ENCODE data around the gene CRTAC1.

CRTAC1 gene

GRCh38 chr10:97932932-97933530 lies 97.4 kb downstream of the CRTAC1 start:
- H3K9me3 ChIP-seq (ENCODE audit: control insufficient read depth, low read depth, low read length): no peaks in the 10 kb centered on the region
- no peak overlapping the region for H3K4me3 ChIP-seq (ENCODE audit: low read length)
- H3K9ac ChIP-seq (ENCODE audit: low read length): no peak overlapping the region
- no peaks in the 10 kb centered on the region for H3K36me3 ChIP-seq (ENCODE audit: control insufficient read depth, low read depth, low read length)
- H3K4me1 ChIP-seq (ENCODE audit: control insufficient read depth, low read depth, low read length): no peaks in the 10 kb centered on the region
- no peak overlapping the region for H3K27ac ChIP-seq (ENCODE audit: low read length)
- H3K27me3 ChIP-seq (ENCODE audit: control insufficient read depth, insufficient read depth, low read length): no peaks in the 10 kb centered on the region

DNA sequence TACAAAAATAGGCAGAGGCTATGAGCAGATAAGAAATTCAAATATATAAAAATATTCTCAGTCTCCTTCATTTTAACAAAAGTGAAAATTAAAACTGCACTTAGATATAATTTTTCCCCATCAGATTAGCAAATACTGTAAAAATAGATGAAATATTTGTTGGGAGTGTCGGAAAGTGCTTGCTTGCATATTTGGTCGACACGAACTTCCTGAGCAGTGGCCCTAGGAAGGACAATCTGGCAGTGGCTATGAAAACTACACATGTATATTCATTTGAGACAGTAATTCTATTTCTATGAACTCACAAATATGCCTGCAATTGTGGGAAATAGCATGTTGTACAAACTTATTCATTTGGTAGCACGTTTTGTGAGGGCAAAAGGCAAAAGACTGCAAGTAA lies 99.4 kb downstream of the CRTAC1 start:
- Histone ChIP-seq H3K27ac (ENCODE audit: low read length) (no peak overlapping the region), H3K27me3 (ENCODE audit: control insufficient read depth, insufficient read depth, low read length) (no peaks in the 10 kb centered on the region), H3K4me3 (ENCODE audit: low read length) (no peak overlapping the region), H3K4me1 (ENCODE audit: control insufficient read depth, low read depth, low read length) (no peaks in the 10 kb centered on the region), H3K9me3 (ENCODE audit: control insufficient read depth, low read depth, low read length) (no peaks in the 10 kb centered on the region), H3K9ac (ENCODE audit: low read length) (no peak overlapping the region), H3K36me3 (ENCODE audit: control insufficient read depth, low read depth, low read length) (no peaks in the 10 kb centered on the region)

DNA sequence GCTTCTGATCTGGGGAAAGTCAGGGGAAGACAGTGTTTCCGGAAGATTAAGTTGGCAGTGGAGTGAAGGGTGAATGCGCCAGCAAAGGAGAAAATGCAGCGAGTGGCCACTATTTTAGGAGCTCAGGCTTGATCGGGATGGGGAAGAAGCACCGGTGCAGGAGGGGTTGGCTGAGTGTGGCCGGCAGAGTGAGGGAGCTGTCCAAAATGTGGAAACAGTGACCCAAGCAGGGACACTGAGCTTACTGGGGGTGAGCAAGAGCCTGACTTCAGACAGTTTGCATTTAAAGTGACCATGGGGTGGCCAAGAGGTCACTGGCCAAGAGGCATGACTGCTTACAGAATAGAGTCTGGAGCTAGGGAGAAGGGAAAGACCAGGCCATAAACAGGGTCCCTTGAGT lies 101.5 kb downstream of the CRTAC1 start:
- H3K36me3 ChIP-seq (ENCODE audit: control insufficient read depth, low read depth, low read length): no peaks in the 10 kb centered on the region
- H3K4me1 ChIP-seq (ENCODE audit: control insufficient read depth, low read depth, low read length): no peaks in the 10 kb centered on the region
- H3K4me3 ChIP-seq (ENCODE audit: low read length): no peak overlapping the region
- H3K9ac ChIP-seq (ENCODE audit: low read length): no peak overlapping the region
- no peaks in the 10 kb centered on the region for H3K27me3 ChIP-seq (ENCODE audit: control insufficient read depth, insufficient read depth, low read length)
- H3K9me3 ChIP-seq (ENCODE audit: control insufficient read depth, low read depth, low read length): no peaks in the 10 kb centered on the region
- no peak overlapping the region for H3K27ac ChIP-seq (ENCODE audit: low read length)

GRCh38 chr10:97927622-97928021 lies 102.8 kb downstream of the CRTAC1 start:
- Histone ChIP-seq H3K27ac (ENCODE audit: low read length) (no peak overlapping the region), H3K4me3 (ENCODE audit: low read length) (no peak overlapping the region), H3K27me3 (ENCODE audit: control insufficient read depth, insufficient read depth, low read length) (no peaks in the 10 kb centered on the region), H3K4me1 (ENCODE audit: control insufficient read depth, low read depth, low read length) (no peaks in the 10 kb centered on the region), H3K9me3 (ENCODE audit: control insufficient read depth, low read depth, low read length) (no peaks in the 10 kb centered on the region), H3K9ac (ENCODE audit: low read length) (no peak overlapping the region), H3K36me3 (ENCODE audit: control insufficient read depth, low read depth, low read length) (no peaks in the 10 kb centered on the region)

GRCh38 chr10:97926055-97926454 lies 104.4 kb downstream of the CRTAC1 start:
- Histone ChIP-seq H3K27me3 (ENCODE audit: control insufficient read depth, insufficient read depth, low read length) (no peaks in the 10 kb centered on the region), H3K36me3 (ENCODE audit: control insufficient read depth, low read depth, low read length) (no peaks in the 10 kb centered on the region)

GRCh38 chr10:97925308-97925938 lies 105.0 kb downstream of the CRTAC1 start:
- Histone ChIP-seq H3K9ac (ENCODE audit: low read length) (no peak overlapping the region), H3K36me3 (ENCODE audit: control insufficient read depth, low read depth, low read length) (no peaks in the 10 kb centered on the region)

More at GRCh38 chr10:97926055-97926454, 104.4 kb downstream of the CRTAC1 start:
- no peaks in the 10 kb centered on the region for H3K4me1 ChIP-seq (ENCODE audit: control insufficient read depth, low read depth, low read length)
- H3K9ac ChIP-seq (ENCODE audit: low read length): no peak overlapping the region
- H3K4me3 ChIP-seq (ENCODE audit: low read length): no peak overlapping the region
- H3K27ac ChIP-seq (ENCODE audit: low read length): no peak overlapping the region
- H3K9me3 ChIP-seq (ENCODE audit: control insufficient read depth, low read depth, low read length): no peaks in the 10 kb centered on the region

GRCh38 chr10:97924678-97925077 lies 105.7 kb downstream of the CRTAC1 start:
- H3K9ac ChIP-seq (ENCODE audit: low read length): no peak overlapping the region
- no peaks in the 10 kb centered on the region for H3K4me1 ChIP-seq (ENCODE audit: control insufficient read depth, low read depth, low read length)
- no peaks in the 10 kb centered on the region for H3K36me3 ChIP-seq (ENCODE audit: control insufficient read depth, low read depth, low read length)
- no peaks in the 10 kb centered on the region for H3K9me3 ChIP-seq (ENCODE audit: control insufficient read depth, low read depth, low read length)
- H3K27ac ChIP-seq (ENCODE audit: low read length): no peak overlapping the region
- H3K4me3 ChIP-seq (ENCODE audit: low read length): no peak overlapping the region
- no peaks in the 10 kb centered on the region for H3K27me3 ChIP-seq (ENCODE audit: control insufficient read depth, insufficient read depth, low read length)

More at GRCh38 chr10:97925308-97925938, 105.0 kb downstream of the CRTAC1 start:
- no peaks in the 10 kb centered on the region for H3K4me1 ChIP-seq (ENCODE audit: control insufficient read depth, low read depth, low read length)
- H3K27me3 ChIP-seq (ENCODE audit: control insufficient read depth, insufficient read depth, low read length): no peaks in the 10 kb centered on the region
- H3K27ac ChIP-seq (ENCODE audit: low read length): no peak overlapping the region
- no peaks in the 10 kb centered on the region for H3K9me3 ChIP-seq (ENCODE audit: control insufficient read depth, low read depth, low read length)
- H3K4me3 ChIP-seq (ENCODE audit: low read length): no peak overlapping the region

- H3K27ac ChIP-seq (ENCODE audit: low read length): no peak overlapping the region
- H3K4me3 ChIP-seq (ENCODE audit: low read length): no peak overlapping the region
- no peaks in the 10 kb centered on the region for H3K27me3 ChIP-seq (ENCODE audit: control insufficient read depth, insufficient read depth, low read length)
- H3K9ac ChIP-seq (ENCODE audit: low read length): no peak overlapping the region
- no peaks in the 10 kb centered on the region for H3K9me3 ChIP-seq (ENCODE audit: control insufficient read depth, low read depth, low read length)
- no peaks in the 10 kb centered on the region for H3K36me3 ChIP-seq (ENCODE audit: control insufficient read depth, low read depth, low read length)
- no peaks in the 10 kb centered on the region for H3K4me1 ChIP-seq (ENCODE audit: control insufficient read depth, low read depth, low read length)
These were observed 106.9 kb downstream of the CRTAC1 start for GRCh38 chr10:97923476-97923875.

- Histone ChIP-seq H3K4me3 (ENCODE audit: low read length) (no peak overlapping the region), H3K9ac (ENCODE audit: low read length) (no peak overlapping the region), H3K36me3 (ENCODE audit: control insufficient read depth, low read depth, low read length) (no peaks in the 10 kb centered on the region), H3K4me1 (ENCODE audit: control insufficient read depth, low read depth, low read length) (no peaks in the 10 kb centered on the region), H3K9me3 (ENCODE audit: control insufficient read depth, low read depth, low read length) (no peaks in the 10 kb centered on the region), H3K27me3 (ENCODE audit: control insufficient read depth, insufficient read depth, low read length) (no peaks in the 10 kb centered on the region), H3K27ac (ENCODE audit: low read length) (no peak overlapping the region)
These were observed 107.4 kb downstream of the CRTAC1 start for GRCh38 chr10:97923057-97923456.

- H3K9ac ChIP-seq (ENCODE audit: low read length): no peak overlapping the region
- no peaks in the 10 kb centered on the region for H3K27me3 ChIP-seq (ENCODE audit: control insufficient read depth, insufficient read depth, low read length)
- no peak overlapping the region for H3K4me3 ChIP-seq (ENCODE audit: low read length)
- H3K27ac ChIP-seq (ENCODE audit: low read length): no peak overlapping the region
- no peaks in the 10 kb centered on the region for H3K4me1 ChIP-seq (ENCODE audit: control insufficient read depth, low read depth, low read length)
- no peaks in the 10 kb centered on the region for H3K36me3 ChIP-seq (ENCODE audit: control insufficient read depth, low read depth, low read length)
- no peaks in the 10 kb centered on the region for H3K9me3 ChIP-seq (ENCODE audit: control insufficient read depth, low read depth, low read length)
These were observed 108.2 kb downstream of the CRTAC1 start for GRCh38 chr10:97922022-97922758.

DNA sequence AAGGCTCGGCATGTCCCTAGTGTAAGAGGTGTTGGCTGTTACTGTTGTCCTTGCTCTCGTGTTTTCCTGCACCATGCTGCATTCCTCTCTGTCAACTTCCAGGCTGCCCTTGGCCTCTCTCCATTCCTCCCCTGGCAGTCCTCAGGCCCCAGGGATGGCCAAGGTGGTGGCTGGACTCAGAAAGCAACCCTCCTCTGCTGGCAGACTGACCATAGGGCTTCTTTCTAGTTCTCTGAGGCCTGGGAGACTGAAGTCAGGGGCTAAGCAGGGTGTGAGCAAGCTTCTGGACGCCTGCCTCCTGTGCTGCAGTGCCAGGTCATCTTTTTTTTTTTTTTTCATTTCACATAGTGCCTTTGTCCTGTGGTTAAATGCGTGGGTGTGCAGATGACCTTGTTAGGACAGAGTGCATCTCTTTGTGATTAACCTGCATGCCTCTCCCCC lies 108.8 kb downstream of the CRTAC1 start:
- no peaks in the 10 kb centered on the region for H3K9me3 ChIP-seq (ENCODE audit: control insufficient read depth, low read depth, low read length)
- no peaks in the 10 kb centered on the region for H3K36me3 ChIP-seq (ENCODE audit: control insufficient read depth, low read depth, low read length)
- H3K27me3 ChIP-seq (ENCODE audit: control insufficient read depth, insufficient read depth, low read length): no peaks in the 10 kb centered on the region
- H3K4me1 ChIP-seq (ENCODE audit: control insufficient read depth, low read depth, low read length): no peaks in the 10 kb centered on the region
- no peak overlapping the region for H3K4me3 ChIP-seq (ENCODE audit: low read length)
- no peak overlapping the region for H3K9ac ChIP-seq (ENCODE audit: low read length)
- no peak overlapping the region for H3K27ac ChIP-seq (ENCODE audit: low read length)
